Pons (tissue), 1 donor: ENCODE data around the gene TEX29.

Source experiments
- DNase-seq: peaks from one replicate; pipeline ENCODE4 v3.0.0-alpha.2; 2016; ENCODE audit warnings: low spot score

TEX29 gene

GRCh38 chr13:111319998-111320911 lies at the start of gene TEX29:
Gene TEX29, plus strand, starts transcription at chr13:111320642. Its CDS starts 249 bp downstream, at chr13:111320891.
- no peak for DNase-seq

GRCh38 chr13:111270765-111271698 lies 49.4 kb upstream of the TEX29 start:
- no peak for DNase-seq

GRCh38 chr13:111272117-111272516 lies 48.3 kb upstream of the TEX29 start:
- no peak for DNase-seq

GRCh38 chr13:111275382-111275781 lies 45.1 kb upstream of the TEX29 start:
- no peak for DNase-seq

GRCh38 chr13:111275995-111276618 lies 44.3 kb upstream of the TEX29 start:
- DNase-seq, result no peak

GRCh38 chr13:111278258-111278657 lies 42.2 kb upstream of the TEX29 start:
- no peak for DNase-seq

GRCh38 chr13:111278743-111279652 lies 41.4 kb upstream of the TEX29 start:
- DNase-seq, result no peak

DNA sequence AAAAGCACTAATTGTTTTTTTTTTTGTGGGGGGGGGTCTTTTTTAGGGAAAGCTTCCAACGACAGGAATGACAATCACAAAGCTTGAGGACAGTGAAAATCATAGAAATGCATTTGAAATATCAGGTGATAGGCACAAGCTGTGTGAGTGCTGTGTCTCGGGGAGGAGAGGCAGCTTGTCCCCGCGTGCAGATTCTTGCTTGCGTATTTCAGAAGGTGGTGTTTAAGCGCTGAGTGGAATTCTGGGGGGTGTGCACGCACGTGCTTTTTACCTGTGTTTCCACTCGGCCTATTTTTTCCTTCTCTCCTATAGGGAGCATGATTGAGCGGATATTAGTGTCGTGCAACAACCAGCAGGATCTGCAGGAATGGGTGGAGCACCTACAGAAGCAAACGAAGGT lies 40.2 kb upstream of the TEX29 start:
- no peak for DNase-seq

DNA sequence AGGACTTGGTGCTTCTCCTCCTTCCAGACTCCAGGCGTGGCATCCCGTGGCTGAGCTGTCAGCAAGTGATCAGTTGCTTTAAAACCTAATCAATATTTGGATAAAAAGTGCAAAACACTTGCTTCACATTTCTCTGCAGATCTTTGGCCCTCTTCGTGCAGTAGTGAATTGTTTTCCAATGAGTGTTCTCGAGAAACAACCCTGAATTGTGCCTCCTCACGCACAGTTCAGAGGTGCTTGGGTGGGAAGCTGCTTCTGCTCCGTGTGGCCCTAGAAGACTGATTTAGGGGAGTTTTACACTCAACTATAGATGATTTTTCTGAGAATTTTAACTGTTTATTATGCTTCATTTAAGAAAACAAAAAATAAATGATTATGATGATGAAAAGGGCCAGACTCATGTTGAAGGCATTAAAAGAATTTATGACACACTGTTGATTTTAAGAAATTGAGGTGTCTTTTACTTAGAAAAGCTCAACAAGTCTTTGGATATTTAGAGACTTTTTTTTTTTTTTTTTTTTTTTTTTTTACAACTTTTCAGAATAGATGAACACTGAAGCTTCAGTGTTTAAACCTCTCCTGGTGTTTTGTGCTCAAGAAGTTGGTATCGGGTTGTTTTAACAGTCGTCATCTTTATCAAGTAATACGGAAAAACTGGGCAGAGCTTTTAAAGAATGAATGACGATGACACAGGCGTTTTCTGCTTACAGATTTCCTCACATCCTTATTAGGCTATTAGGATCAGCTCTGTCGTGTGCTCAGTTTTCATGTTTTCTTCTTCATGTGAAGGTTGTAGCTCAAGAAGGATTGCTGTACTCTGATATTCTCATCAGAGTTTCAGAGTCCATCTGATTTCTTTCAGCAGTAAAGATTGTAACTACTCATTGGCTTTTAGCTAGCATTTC lies 39.5 kb upstream of the TEX29 start:
- peak; percentile 16 for DNase-seq

GRCh38 chr13:111281751-111282311 lies 38.6 kb upstream of the TEX29 start:
- peak; percentile 75 for DNase-seq

DNA sequence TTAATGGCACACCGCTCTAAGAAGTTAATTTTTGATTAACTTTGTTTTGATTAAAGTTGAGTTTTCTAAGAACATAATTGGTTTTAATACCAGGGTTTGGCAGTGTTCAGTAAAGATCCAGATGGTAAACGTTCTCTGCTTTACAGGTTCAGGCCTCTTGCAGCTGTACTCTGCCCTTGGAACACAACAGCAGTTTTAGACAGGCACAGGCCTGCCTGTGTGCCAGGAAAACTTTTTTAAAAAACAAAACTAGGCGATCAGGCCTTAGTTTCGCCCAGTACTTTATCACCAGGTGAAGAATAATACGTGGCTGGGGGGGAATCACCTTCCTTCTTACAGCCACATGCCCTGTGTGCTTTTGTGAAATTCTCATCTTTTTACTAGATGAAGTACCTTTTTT lies 38.0 kb upstream of the TEX29 start:
- no peak for DNase-seq

- no peak for DNase-seq
Measured at GRCh38 chr13:111282997-111283396, 37.4 kb upstream of the TEX29 start.

DNA sequence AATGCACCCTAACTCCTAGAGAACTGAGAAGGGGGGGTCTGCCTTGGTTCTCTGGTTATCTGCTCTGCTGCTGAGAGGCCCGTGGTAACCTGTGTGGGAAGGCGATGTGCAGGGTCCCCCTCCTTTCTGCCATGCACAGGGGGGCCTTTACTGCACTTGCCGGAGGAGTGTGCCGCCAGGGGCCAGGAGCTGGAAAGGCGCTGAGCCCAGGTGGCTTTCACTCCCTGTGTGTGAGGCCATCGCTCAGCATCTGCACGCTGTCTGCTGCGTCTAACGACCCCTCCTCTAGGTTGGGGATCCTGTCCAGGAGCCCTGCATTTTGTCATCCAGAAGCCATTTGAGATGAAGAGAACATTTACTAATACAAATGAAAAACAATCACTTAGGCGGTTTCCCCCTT lies 37.0 kb upstream of the TEX29 start:
- no peak for DNase-seq

GRCh38 chr13:111283991-111284390 lies 36.5 kb upstream of the TEX29 start:
- DNase-seq, result no peak

GRCh38 chr13:111284565-111284964 lies 35.9 kb upstream of the TEX29 start:
- no peak for DNase-seq

GRCh38 chr13:111286162-111286561 lies 34.3 kb upstream of the TEX29 start:
- DNase-seq, result no peak

DNA sequence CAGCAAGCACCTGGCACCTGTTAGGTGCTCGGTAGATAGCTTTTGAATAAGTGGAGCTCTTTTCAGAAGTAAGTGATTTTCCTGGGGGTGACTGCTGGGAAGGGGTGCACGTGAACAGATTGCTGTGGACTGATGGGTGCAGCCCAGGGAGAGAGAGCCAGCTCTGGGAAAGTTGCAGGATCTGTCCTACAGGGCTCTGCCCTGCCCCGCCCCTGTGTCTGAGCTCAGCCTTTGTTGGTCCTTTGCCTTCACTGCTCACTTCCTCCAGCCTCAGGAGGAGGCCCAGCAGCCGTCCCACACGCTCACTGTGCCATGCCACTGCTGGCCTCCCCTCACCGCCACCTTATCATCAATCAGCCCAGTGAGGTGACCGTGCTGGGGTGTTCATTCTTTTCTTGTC lies 33.7 kb upstream of the TEX29 start:
- DNase-seq, result no peak

- DNase-seq, result no peak
Measured at GRCh38 chr13:111287201-111287600, 33.2 kb upstream of the TEX29 start.

DNA sequence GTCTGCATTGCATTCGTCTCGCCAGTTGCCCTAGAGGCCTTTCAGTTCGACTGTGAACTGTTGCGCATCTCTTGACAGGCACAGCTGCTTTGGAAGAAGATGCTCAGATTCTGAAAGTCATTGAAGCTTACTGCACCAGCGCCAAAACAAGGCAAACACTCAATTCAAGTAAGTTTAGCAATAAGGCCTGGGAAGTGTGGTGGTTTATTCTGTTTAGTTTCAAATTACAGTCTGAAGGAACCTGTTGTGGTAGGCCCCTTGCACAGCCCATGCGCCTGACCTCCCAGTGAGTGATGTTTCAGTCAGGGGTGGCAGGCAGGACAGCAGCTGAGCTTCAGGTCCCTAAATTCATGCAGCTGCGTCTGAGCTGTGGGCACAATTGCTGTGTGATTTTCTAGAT lies 32.2 kb upstream of the TEX29 start:
- no peak for DNase-seq

- DNase-seq, result no peak
Measured at GRCh38 chr13:111289251-111289650, 31.2 kb upstream of the TEX29 start.
